K562 (cell line): Measurements from ENCODE around the gene LRFN4. TPM values are rescaled to one million over a fixed set of nuclear protein-coding genes. Genes with fewer than 3 reads are reported as not detected.

Experiments used
- ARID3B ChIP-seq: fragments of 250-450 bp; sonication (Bioruptor Pico); IDR thresholded peaks from 2 replicates; pipeline ENCODE4 v1.4.0; 2020; ENCODE audit warnings: borderline replicate concordance
- ASH1L ChIP-seq: fragments of 450-650 bp; IDR thresholded peaks from 2 replicates; pipeline ENCODE4 v1.6.1; 2018; ENCODE audit warnings: borderline replicate concordance, mild to moderate bottlenecking, low read depth; ENCODE audit not compliant: partially characterized antibody
- BRD4 ChIP-seq: fragments of 200-600 bp; sonication (generic); IDR thresholded peaks from 2 replicates; pipeline ENCODE4 v1.6.1; 2017; ENCODE audit warnings: inconsistent platforms
- CBX2 ChIP-seq: fragments of 200-600 bp; sonication (generic); IDR thresholded peaks from one replicate; pipeline ENCODE4 v1.6.1; 2012; ENCODE audit warnings: mild to moderate bottlenecking, low read length, inconsistent platforms; ENCODE audit not compliant: insufficient read depth, poor library complexity, severe bottlenecking
- DPF2 ChIP-seq: fragments of 450-650 bp; IDR thresholded peaks from 2 replicates; pipeline ENCODE4 v1.6.1; 2016
- FIP1L1 ChIP-seq: fragments of 200-400 bp; formaldehyde crosslinking; IDR thresholded peaks from 2 replicates; pipeline ENCODE4 v1.6.1; 2018; ENCODE audit warnings: mild to moderate bottlenecking, low read depth, low read length; ENCODE audit not compliant: poor library complexity, severe bottlenecking
- L3MBTL2 ChIP-seq: fragments of 450-650 bp; IDR thresholded peaks from 2 replicates; pipeline ENCODE4 v1.6.1; 2016; ENCODE audit warnings: mild to moderate bottlenecking, moderate library complexity
- MAZ ChIP-seq, 2 experiments: fragments of 450-650 bp in 1 of 2; sonication (generic) in 1 of 2; formaldehyde crosslinking; IDR thresholded peaks in 1 of 2; conservative IDR thresholded peaks in 1 of 2; 2 replicates each; pipeline versions ENCODE4 v1.4.0 to v1.5.0; 2020; ENCODE audit warnings: mild to moderate bottlenecking in 1 of 2, missing genetic modification reagents in 1 of 2
- NFXL1 ChIP-seq: fragments of 450-650 bp; formaldehyde crosslinking; IDR thresholded peaks from 2 replicates; pipeline ENCODE4 v1.4.0; 2021; ENCODE audit warnings: mild to moderate bottlenecking
- PML ChIP-seq: IDR thresholded peaks from 2 replicates; pipeline ENCODE4 v1.6.1; 2012; ENCODE audit warnings: low read length, inconsistent platforms
- SIX5 ChIP-seq, 2 experiments: IDR thresholded peaks; 2 replicates each; pipeline ENCODE4 v1.6.1; 2011; ENCODE audit warnings: low read length in 2 of 2, borderline replicate concordance in 1 of 2, low read depth in 1 of 2, mild to moderate bottlenecking in 1 of 2, moderate library complexity in 1 of 2; ENCODE audit not compliant: insufficient read depth in 1 of 2
- XRCC4 ChIP-seq: IDR thresholded peaks from one replicate; pipeline ENCODE4 v1.6.1; 2011; ENCODE audit not compliant: insufficient read depth, insufficient read length; ENCODE audit errors: extremely low read depth
- ZFP30 ChIP-seq: fragments of 250-450 bp; sonication (Bioruptor Pico); IDR thresholded peaks from 2 replicates; pipeline ENCODE4 v1.8.0; 2022; ENCODE audit warnings: moderate library complexity, mild to moderate bottlenecking, inconsistent platforms, borderline replicate concordance
- ZFPM2 ChIP-seq: fragments of 250-450 bp; sonication (Bioruptor Pico); IDR thresholded peaks from 2 replicates; pipeline ENCODE4 v1.5.1; 2022; ENCODE audit warnings: mild to moderate bottlenecking
- ZNF124 ChIP-seq: sonication (generic); formaldehyde crosslinking; IDR thresholded peaks from 2 replicates; pipeline ENCODE4 v1.8.1; 2022; ENCODE audit warnings: missing genetic modification reagents
- ZNF212 ChIP-seq: fragments of 450-650 bp; formaldehyde crosslinking; IDR thresholded peaks from 2 replicates; pipeline ENCODE4 v1.4.0; 2020; ENCODE audit warnings: mild to moderate bottlenecking
- ZNF347 ChIP-seq: fragments of 450-650 bp; formaldehyde crosslinking; IDR thresholded peaks from 2 replicates; pipeline ENCODE4 v1.4.0; 2020; ENCODE audit warnings: low read depth, mild to moderate bottlenecking, moderate library complexity
- ZNF592 ChIP-seq: fragments of 450-650 bp; IDR thresholded peaks from 2 replicates; pipeline ENCODE4 v1.6.1; 2017; ENCODE audit warnings: antibody characterized with exemption, mild to moderate bottlenecking
- ZNF778 ChIP-seq: fragments of 450-650 bp; formaldehyde crosslinking; IDR thresholded peaks from 2 replicates; pipeline ENCODE4 v1.4.0; 2020; ENCODE audit warnings: mild to moderate bottlenecking, moderate library complexity
- polyA plus RNA-seq, 8 experiments: library from polyadenylated mRNA; depleted of rRNA in 4 of 8; stranded (reverse) in 5 of 8; unstranded in 3 of 8; fragments of >200 nt; fragmentation: Nextera tagmentation in 2 of 8; fragmentation: Illumina TruSeq in 1 of 8; extraction: Ambion mirVana in 2 of 8; extraction: Trizol in 1 of 8; gene quantifications; 2 replicates each; pipeline versions ENCODE4 v1.2.1 to v1.2.3, GENCODE V29; 2011 to 2014; ENCODE audit warnings: inconsistent platforms in 1 of 8, missing spikeins in 1 of 8
- total RNA-seq, 7 experiments: library from RNA; depleted of rRNA in 6 of 7; stranded (reverse); fragments of >200 nt in 6 of 7; fragmentation: Illumina TruSeq in 2 of 7; extraction: Trizol in 2 of 7; gene quantifications; 2 replicates each; pipeline versions ENCODE4 v1.2.1 to v1.2.3, GENCODE V29; 2011 to 2021; ENCODE audit warnings: low replicate concordance in 1 of 7
- TF ChIP-seq, protein P1 (sequence below): sonication (generic); formaldehyde crosslinking; IDR thresholded peaks from 2 replicates; pipeline ENCODE4 v1.8.1; 2023; ENCODE audit warnings: mild to moderate bottlenecking, missing genetic modification reagents

The LRFN4 gene
- total and polyA plus RNA-seq, 9 of the 15 experiments (the other 6 are each of a cell fraction or from before 2014, with no cell fraction given) = 0.10 to 60.1 (median 6.7) TPM

DNA sequence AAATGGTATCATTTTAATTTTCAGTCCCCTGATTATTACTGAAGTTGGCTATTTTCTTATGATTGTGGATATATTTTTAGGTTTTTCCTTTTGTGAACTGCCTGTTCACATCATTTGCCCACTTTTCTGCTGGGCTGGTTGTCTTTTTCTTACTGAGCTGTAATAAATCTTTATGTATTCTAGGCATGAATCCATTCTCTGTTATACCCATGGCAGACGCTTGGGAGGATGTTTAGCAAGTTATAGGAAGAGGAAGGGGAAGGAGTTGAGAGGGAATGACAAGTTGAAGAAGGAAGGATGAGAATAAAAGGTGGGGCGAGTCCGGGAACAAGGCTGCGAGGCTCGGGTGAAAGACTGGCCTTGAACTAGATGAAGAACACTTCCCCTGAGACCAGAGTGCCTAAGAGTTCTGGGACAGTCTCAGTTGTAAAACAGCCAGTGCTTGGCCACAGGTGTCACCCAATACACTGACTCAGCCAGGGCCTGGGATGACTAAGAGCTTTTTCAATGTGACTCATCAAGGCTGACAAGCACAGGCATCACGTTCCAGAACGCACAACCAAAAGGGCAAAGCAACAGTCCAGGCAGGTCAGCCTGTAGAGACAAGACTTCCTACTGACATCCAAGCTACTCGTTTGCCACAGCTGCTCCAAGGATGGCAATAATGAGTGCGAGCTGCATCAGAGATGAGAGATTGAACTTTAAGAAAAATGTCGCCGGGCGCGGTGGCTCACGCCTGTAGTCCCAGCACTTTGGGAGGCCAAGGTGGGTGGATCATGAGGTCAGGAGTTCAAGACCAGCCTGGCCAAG, 35.2 kb downstream of the LRFN4 start (continued):
- TF ChIP-seq ZNF592 (peak; percentile 97), SIX5 (IDR thresholded peaks at IDR 0.05; ENCODE audit: borderline replicate concordance in 1 of 2, insufficient read depth in 1 of 2, low read depth in 1 of 2, low read length in 2 of 2) (no peak), NFXL1 (CRISPR knock-in tag) (no peak), ZNF778 (CRISPR knock-in tag) (no peak), ZNF212 (CRISPR knock-in tag) (no peak), ZNF124 (CRISPR knock-in tag) (no peak), MAZ (CRISPR knock-in tag; conservative IDR thresholded peaks at IDR 0.05 in 1 of 2, IDR thresholded peaks at IDR 0.05 in 1 of 2) (peak in 1 of 2 experiments; percentile 39; a peak in 1 of 4 replicates), PML (no peak), ZNF347 (CRISPR knock-in tag) (no peak), ZFPM2 (CRISPR knock-in tag) (no peak), L3MBTL2 (peak; percentile 64; the same call in 1 of the 2 replicates), ARID3B (CRISPR knock-in tag) (no peak), CBX2 (no peak), ZFP30 (no peak), XRCC4 (no peak), FIP1L1 (no peak), BRD4 (no peak), DPF2 (peak; percentile 97), ASH1L (no peak)
- TF ChIP-seq, protein P1, sequence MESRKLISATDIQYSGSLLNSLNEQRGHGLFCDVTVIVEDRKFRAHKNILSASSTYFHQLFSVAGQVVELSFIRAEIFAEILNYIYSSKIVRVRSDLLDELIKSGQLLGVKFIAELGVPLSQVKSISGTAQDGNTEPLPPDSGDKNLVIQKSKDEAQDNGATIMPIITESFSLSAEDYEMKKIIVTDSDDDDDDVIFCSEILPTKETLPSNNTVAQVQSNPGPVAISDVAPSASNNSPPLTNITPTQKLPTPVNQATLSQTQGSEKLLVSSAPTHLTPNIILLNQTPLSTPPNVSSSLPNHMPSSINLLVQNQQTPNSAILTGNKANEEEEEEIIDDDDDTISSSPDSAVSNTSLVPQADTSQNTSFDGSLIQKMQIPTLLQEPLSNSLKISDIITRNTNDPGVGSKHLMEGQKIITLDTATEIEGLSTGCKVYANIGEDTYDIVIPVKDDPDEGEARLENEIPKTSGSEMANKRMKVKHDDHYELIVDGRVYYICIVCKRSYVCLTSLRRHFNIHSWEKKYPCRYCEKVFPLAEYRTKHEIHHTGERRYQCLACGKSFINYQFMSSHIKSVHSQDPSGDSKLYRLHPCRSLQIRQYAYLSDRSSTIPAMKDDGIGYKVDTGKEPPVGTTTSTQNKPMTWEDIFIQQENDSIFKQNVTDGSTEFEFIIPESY = peak; percentile 54; the same call in 1 of the 2 replicates
